HG02759 (cell line): ENCODE results near the gene SMIM13.

Source experiments
- ATAC-seq: cut with Tn5 transposase; IDR thresholded peaks from one replicate; pipeline ENCODE4 v1.9.1; 2021; ENCODE audit warnings: mild to moderate bottlenecking, moderate library complexity; ENCODE audit not compliant: unreplicated experiment

The SMIM13 gene

GRCh38 chr6:11093626-11094410, at the start of gene SMIM13:
Gene SMIM13 (plus strand): TSS chr6:11093834. CDS start chr6:11094314, 480 bp downstream.
- ATAC-seq = peak; percentile 91

- ATAC-seq = peak; percentile 72
These were observed 49.5 kb upstream of the SMIM13 start, which contains the start of gene ELOVL2 for GRCh38 chr6:11043961-11044711. Gene ELOVL2 (minus strand): TSS chr6:11044305. CDS start chr6:11044230, 75 bp downstream.

GRCh38 chr6:11044712-11045167, 48.9 kb upstream of the SMIM13 start:
- no peak for ATAC-seq

GRCh38 chr6:11050731-11051130, 42.9 kb upstream of the SMIM13 start:
- ATAC-seq = no peak

- no peak for ATAC-seq
These were observed 40.3 kb upstream of the SMIM13 start for GRCh38 chr6:11053307-11053706.

GRCh38 chr6:11054722-11055121, 38.9 kb upstream of the SMIM13 start:
- ATAC-seq = no peak

- ATAC-seq = no peak
These were observed 38.5 kb upstream of the SMIM13 start for GRCh38 chr6:11055127-11055627.

GRCh38 chr6:11056871-11057270, 36.8 kb upstream of the SMIM13 start:
- no peak for ATAC-seq

GRCh38 chr6:11058406-11058805, 35.2 kb upstream of the SMIM13 start:
- no peak for ATAC-seq

- ATAC-seq = no peak
These were observed 31.6 kb upstream of the SMIM13 start for GRCh38 chr6:11062083-11062482.

- no peak for ATAC-seq
These were observed 30.9 kb upstream of the SMIM13 start for GRCh38 chr6:11062715-11063114.

GRCh38 chr6:11064836-11065235, 28.8 kb upstream of the SMIM13 start:
- no peak for ATAC-seq

GRCh38 chr6:11065436-11066202, 28.0 kb upstream of the SMIM13 start:
- no peak for ATAC-seq

GRCh38 chr6:11066505-11067347, 26.9 kb upstream of the SMIM13 start:
- no peak for ATAC-seq

- ATAC-seq = no peak
These were observed 26.3 kb upstream of the SMIM13 start for GRCh38 chr6:11067348-11067747.

GRCh38 chr6:11069760-11070159, 23.9 kb upstream of the SMIM13 start:
- no peak for ATAC-seq

- no peak for ATAC-seq
These were observed 21.5 kb upstream of the SMIM13 start for GRCh38 chr6:11072101-11072500.

- ATAC-seq = no peak
These were observed 17.1 kb upstream of the SMIM13 start for GRCh38 chr6:11076540-11076939.

GRCh38 chr6:11078266-11078665, 15.4 kb upstream of the SMIM13 start:
- no peak for ATAC-seq

GRCh38 chr6:11080296-11080695, 13.3 kb upstream of the SMIM13 start:
- no peak for ATAC-seq
